NCI-H510A treated with DMSO at 0.1 percent for 48 hours (cell line): ENCODE data around the gene CYBA.

ENCODE experiments used
- DNase-seq: peaks from one replicate; lab custom pipeline; 2025; lab: John Stamatoyannopoulos, UW

Gene CYBA

GRCh38 chr16:88631384-88631783 is 19.5 kb downstream of the CYBA start:
- no peak for DNase-seq

GRCh38 chr16:88630941-88631340 is 19.9 kb downstream of the CYBA start:
- no peak for DNase-seq

- no peak for DNase-seq
These were observed 20.4 kb downstream of the CYBA start for GRCh38 chr16:88630433-88630832.

GRCh38 chr16:88629835-88630234 is 21.0 kb downstream of the CYBA start:
- no peak for DNase-seq

- no peak for DNase-seq
These were observed 22.3 kb downstream of the CYBA start for GRCh38 chr16:88628512-88628974.

GRCh38 chr16:88627531-88628411 is 23.1 kb downstream of the CYBA start:
- no peak for DNase-seq

GRCh38 chr16:88626646-88627045 is 24.2 kb downstream of the CYBA start:
- no peak for DNase-seq

GRCh38 chr16:88624977-88625576 is 25.8 kb downstream of the CYBA start:
- no peak for DNase-seq

GRCh38 chr16:88624481-88624880 is 26.4 kb downstream of the CYBA start:
- DNase-seq, result no peak

GRCh38 chr16:88623858-88624257 is 27.0 kb downstream of the CYBA start:
- DNase-seq, result no peak

- DNase-seq, result no peak
These were observed 28.0 kb downstream of the CYBA start for GRCh38 chr16:88622866-88623265.

- DNase-seq, result no peak
These were observed 28.7 kb downstream of the CYBA start for GRCh38 chr16:88622125-88622524.

GRCh38 chr16:88619859-88620815 is 30.7 kb downstream of the CYBA start:
- DNase-seq, result no peak

- no peak for DNase-seq
These were observed 31.7 kb downstream of the CYBA start for GRCh38 chr16:88618956-88619667.

- DNase-seq, result no peak
These were observed 32.5 kb downstream of the CYBA start for GRCh38 chr16:88618182-88618955.

- DNase-seq, result peak; percentile 87
These were observed 33.4 kb downstream of the CYBA start for GRCh38 chr16:88617268-88618031.

GRCh38 chr16:88616736-88617135 is 34.1 kb downstream of the CYBA start:
- DNase-seq, result no peak

GRCh38 chr16:88616320-88616719 is 34.5 kb downstream of the CYBA start:
- DNase-seq, result peak; percentile 37

- no peak for DNase-seq
These were observed 35.9 kb downstream of the CYBA start for GRCh38 chr16:88614818-88615580.
